ENCODE measurements around the gene JAK1.

JAK1 gene

DNA sequence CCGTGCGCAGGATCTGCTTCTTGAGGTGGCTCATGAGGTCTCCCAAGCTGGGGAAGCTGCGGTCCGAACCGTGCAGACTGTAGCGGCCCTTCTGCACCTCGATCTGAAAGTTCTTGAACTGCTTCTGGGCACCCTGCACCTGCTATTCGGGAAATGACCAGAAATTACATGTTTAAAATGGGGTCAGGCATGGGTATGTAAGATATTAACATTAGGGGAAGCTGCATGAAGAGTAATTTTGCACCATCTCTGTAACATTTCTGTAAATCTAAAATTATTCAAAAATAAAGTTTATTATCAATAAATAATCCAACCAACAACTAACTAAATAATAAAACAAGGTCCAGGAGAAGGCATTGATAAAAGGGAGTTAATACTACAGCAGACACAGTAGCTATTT, 110.8 kb downstream of the JAK1 start:
- DNase-seq = no peak

- DNase-seq = no peak
Measured at GRCh38 chr1:64854674-64855073, 111.7 kb downstream of the JAK1 start.

GRCh38 chr1:64851664-64852063, 114.7 kb downstream of the JAK1 start:
- DNase-seq = no peak

DNA sequence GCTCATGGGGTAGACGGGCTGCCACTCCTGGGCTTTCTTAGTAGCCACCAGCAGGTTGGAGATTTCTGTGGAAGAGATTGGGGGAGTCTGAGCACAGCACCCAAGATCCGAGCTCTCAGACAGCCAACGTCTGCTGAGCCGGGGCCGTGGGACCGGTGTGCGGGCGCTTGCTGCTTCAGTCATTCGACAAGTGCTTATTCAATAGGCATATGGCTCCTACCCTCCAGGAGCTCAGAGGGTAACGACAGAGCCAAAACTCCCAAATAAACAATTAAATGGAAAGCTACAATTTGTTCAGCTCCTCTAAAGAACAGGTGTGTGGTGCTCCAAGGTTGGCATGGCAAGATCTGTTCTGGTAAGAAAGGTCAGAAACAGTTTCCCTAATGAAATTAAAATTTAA, 115.5 kb downstream of the JAK1 start:
- peak; percentile 6 for DNase-seq

DNA sequence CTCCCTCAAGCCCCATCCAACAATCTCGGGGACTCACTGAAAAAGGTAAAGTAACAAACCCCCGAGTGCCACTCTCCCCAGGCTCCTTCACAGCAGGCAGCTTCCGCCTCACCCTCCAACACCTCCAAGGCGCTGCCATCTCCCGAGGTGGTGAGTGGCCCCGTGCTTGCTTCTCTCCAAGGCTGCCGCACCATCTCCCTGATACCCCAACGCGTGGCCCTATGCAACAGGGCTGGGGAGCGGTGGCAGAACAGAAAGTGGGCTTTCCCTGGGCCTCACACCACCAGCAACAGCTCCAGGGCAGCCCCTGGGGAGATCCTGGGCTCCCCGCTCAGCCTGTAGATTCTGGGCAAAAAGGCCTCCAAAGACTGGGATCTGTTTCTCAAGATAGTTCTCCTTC, 116.4 kb downstream of the JAK1 start:
- DNase-seq = no peak

- peak; percentile 98 for DNase-seq
Measured at GRCh38 chr1:64848803-64849202, 117.5 kb downstream of the JAK1 start.

- DNase-seq = peak; percentile 84
Measured at GRCh38 chr1:64848136-64848535, 118.2 kb downstream of the JAK1 start.

- no peak for DNase-seq
Measured at GRCh38 chr1:64847666-64848065, 118.7 kb downstream of the JAK1 start.

DNA sequence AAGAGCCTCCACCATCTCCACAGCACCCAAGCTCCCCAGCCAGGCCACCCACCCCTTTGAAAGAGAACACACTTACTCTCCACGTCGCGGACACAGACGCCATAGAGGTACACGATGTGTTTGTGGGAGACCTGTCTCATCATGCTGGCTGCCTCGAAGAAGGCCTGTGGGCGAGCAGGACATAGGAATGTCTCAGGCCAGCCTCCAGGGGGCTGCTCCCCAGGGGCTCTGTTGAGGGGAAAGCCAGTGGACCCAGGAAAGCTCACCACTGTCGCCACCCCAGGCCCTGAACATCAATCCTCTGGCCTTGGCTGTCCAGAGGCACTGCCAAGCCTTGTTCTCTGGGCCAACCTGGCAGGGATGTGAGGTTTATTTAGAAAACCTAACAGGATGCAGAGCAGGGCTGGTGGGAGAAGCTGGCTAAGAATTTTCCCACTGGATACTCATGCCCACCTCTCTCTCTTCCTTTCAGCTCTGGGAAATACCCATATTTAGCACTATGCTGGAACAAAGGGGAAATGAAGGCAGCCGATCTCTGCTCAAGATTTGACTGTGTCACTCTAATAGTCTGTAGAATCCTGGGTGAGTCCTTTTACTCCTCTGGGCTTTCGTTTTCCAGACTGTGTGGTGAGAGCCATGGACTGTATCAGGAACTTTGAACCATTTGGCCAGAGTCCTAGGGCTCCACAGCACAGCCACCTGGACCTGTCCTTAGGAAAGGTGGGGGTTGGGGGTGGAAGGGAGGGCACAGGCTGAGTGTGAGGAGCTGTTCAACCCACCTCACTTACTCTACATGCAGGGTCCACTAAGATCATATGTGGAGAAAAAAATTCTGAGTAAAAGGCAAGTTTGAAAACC, 119.5 kb downstream of the JAK1 start:
- DNase-seq = no peak

- no peak for DNase-seq
Measured at GRCh38 chr1:64845831-64846425, 120.4 kb downstream of the JAK1 start.

DNA sequence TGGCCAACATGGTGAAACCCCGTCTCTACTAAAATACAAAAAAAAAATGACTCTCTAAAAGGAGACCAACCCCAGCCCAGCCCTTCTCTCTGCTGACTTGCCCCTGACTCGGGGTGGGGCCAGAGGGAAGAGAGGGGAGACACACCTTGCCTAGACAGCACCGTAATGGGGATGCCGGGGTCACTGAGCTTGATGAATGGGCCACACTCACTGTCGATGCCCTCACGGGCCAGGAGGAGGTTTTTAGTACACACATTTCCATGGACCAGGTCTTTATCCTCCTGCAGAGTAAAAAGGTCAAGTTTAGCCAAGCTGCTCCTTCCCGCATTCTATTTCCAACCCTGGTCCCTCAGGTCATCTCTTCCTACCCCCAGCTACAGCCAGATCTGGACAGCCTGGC, 121.7 kb downstream of the JAK1 start:
- no peak for DNase-seq

DNA sequence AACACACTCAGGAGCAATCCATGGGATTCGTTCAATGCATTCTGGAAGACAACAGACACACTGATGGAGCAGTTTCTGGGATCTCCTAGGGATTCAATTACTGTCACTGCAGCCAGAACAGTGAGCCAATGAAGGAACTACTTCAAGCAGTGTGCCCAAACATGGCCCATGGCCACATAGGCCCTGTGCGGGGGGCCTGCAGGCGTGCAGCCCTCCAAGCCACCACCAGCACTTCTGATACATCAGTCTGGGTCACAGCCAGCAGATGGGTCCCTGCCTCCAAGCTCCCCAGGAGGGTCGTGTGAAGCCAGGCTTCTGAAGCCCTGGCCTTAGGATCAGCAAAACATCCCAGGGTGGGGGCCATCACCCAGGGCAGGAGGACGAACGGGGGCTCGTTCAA, 122.2 kb downstream of the JAK1 start:
- DNase-seq = no peak

DNA sequence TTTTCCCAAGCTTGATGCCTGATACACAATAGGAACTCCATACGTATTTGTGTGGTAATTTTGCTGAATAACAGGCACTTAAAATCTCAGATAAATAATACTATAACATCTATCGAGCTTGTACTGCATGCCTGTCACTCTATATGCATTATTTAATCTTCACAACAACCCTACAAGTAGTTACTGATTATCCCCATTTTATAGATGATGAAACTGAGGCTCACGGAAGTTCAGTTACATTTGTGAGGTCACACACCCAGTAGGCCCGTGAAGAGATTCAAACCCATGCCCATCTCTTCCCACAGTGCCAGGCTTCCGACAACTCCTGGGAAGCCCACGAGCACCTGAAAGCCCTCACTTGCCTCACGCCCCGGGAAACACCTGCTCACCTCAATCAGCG, 122.7 kb downstream of the JAK1 start:
- DNase-seq = no peak

GRCh38 chr1:64842224-64842623, 124.1 kb downstream of the JAK1 start:
- no peak for DNase-seq

GRCh38 chr1:64841330-64842065, 124.9 kb downstream of the JAK1 start:
- DNase-seq = no peak

DNA sequence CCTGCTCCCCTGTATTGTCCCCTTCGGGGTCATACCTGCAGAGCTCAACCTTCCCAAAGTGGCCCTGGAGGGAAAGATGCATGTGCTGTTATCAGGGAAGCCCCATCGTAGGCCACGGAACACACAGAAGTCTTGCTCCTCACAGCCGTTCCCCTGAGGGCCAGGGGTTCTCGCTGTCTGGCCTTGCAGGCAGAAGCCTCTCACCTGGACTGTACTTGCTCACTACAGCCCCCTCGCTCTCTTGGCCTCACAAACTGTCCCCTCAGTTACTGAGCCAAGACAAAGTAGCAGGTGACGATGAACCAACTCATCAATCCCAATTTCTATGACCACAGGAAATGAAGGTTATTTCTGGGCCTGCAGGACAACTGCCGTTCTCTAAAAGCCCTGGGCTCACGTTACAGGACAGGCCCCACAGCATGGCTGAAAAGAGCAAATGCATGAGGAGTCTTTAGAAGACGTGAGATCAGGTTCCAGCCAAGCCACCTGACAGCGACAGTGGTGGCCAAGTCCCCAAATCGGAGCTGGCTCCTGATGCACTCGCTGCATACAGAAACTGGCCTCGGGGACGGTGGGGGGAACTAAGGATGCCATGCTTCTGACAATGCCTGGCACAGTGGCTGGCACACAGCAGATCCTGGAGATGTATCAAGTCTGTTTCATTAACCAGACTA, 126.5 kb downstream of the JAK1 start:
- DNase-seq = no peak

DNA sequence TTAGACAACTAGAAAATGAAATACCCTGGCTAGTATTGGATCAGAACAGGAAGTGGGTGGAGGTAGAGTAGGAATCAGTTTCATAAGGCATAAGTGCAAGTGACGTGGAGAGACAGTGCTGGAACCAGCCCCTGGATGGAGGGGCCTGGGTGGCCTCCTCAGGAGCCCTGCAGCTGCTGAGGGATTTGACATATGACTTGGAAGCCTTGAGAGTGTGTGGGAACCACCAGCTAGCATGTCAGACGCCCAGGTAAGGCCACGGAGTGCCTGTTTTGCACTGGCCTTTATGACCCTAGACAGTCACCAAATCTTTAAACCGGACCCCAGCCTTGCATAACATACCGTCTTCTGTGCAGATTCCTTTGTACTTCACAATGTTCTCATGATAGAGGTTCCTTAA, 127.1 kb downstream of the JAK1 start:
- no peak for DNase-seq

GRCh38 chr1:64838486-64838885, 127.9 kb downstream of the JAK1 start:
- DNase-seq = no peak

DNA sequence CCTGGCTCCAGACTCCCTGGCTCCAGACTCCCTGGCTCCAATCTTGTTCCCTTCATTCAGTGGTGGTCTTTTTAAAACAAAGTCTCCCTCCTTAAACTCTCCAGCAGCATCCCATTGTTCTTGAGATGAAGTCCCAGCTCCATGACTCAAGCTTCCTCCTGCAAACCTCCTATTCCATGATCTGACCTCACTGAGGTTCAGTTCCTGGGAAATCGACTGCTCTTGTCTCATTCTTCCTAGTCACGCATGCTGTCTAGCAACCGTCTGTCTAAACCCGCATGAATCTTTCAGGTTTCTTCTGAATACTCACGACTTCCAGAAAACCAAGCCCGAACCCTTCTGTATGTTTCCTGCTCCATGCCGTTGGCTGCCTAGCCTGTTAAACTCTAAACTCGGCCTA, 129.5 kb downstream of the JAK1 start:
- no peak for DNase-seq

DNA sequence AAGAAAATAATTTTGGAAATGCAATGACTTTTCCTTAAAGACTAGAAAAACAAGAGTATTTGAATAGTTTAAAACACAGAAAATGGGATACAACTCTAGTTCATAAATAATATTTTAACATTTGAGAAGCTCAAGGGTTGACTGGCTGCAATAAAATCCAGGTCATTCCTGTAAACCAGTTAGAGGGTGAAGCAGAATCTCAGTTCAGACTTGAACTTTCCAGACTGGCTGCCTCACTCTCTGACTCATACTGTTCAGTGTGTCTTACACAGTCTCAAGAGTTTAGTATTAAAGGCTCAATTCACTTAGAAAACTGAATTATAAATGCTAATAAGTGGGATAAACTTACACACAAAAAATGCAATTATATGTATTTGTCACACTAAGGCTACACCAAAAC, 131.6 kb downstream of the JAK1 start:
- no peak for DNase-seq

GRCh38 chr1:64830030-64830651, 136.2 kb downstream of the JAK1 start:
- DNase-seq = no peak

- no peak for DNase-seq
Measured at GRCh38 chr1:64829411-64830029, 136.8 kb downstream of the JAK1 start.

- no peak for DNase-seq
Measured at GRCh38 chr1:64828829-64829228, 137.5 kb downstream of the JAK1 start.
